Progenitor cell of endocrine pancreas (in vitro differentiated cells): ENCODE data around the gene MPI. TPM values are rescaled to one million over a fixed set of nuclear protein-coding genes. Genes with fewer than 3 reads are reported as not detected.
"Not testable (repeated sequence)": the region's sequence is repeated elsewhere in the genome, so short reads cannot be mapped to it uniquely, and the experiment has no call there.

Experiments
- DNase-seq: peaks from one replicate; pipeline ENCODE4 v3.0.0; 2021; ENCODE audit warnings: low spot score; ENCODE audit not compliant: unreplicated experiment
- H3K27ac Mint-ChIP-seq: 2 replicates; pipeline ENCODE4 v1.8.0; 2021; ENCODE audit warnings: mild to moderate bottlenecking, moderate library complexity, mixed read lengths
- H3K27me3 Mint-ChIP-seq: 2 replicates; pipeline ENCODE4 v1.8.0; 2021; ENCODE audit warnings: mixed read lengths
- H3K36me3 Mint-ChIP-seq: 2 replicates; pipeline ENCODE4 v1.8.0; 2022; ENCODE audit warnings: mixed read lengths; ENCODE audit not compliant: insufficient read depth
- H3K4me1 Mint-ChIP-seq: 2 replicates; pipeline ENCODE4 v1.8.0; 2021; ENCODE audit warnings: low read depth, mixed read lengths
- H3K4me3 Mint-ChIP-seq: 2 replicates; pipeline ENCODE4 v1.8.0; 2021; ENCODE audit warnings: low read depth, mild to moderate bottlenecking, moderate library complexity, mixed read lengths
- H3K9me3 Mint-ChIP-seq: 2 replicates; pipeline ENCODE4 v1.8.0; 2021; ENCODE audit warnings: low read depth, mixed read lengths
- CTCF ChIP-seq: fragments of 200-600 bp; sonication (generic); IDR thresholded peaks from one replicate; pipeline ENCODE4 v1.5.0; 2021; ENCODE audit warnings: antibody characterized with exemption, mild to moderate bottlenecking; ENCODE audit not compliant: unreplicated experiment
- total RNA-seq: library from RNA; stranded (reverse); gene quantifications from 2 replicates; pipeline ENCODE4 v1.2.1, GENCODE V29; 2021

Gene MPI
- total RNA-seq, 1 donor from 2014 or later: 39.6 TPM

- no peak for DNase-seq
- Mint-ChIP-seq H3K9me3 (no peaks in the 10 kb centered on the region), H3K36me3 (peaks cover 29% of the 10 kb centered on the region), H3K4me3 (no peak overlapping the region), H3K4me1 (no peaks in the 10 kb centered on the region), H3K27me3 (no peaks in the 10 kb centered on the region), H3K27ac (no peak overlapping the region)
- no peak for TF ChIP-seq CTCF
Observed at GRCh38 chr15:74917676-74918075, 27.8 kb downstream of the MPI start.

- no peak for DNase-seq
- Mint-ChIP-seq H3K4me3 (no peak overlapping the region), H3K27ac (no peak overlapping the region), H3K4me1 (no peaks in the 10 kb centered on the region), H3K36me3 (peaks cover 33% of the 10 kb centered on the region), H3K9me3 (no peaks in the 10 kb centered on the region), H3K27me3 (no peaks in the 10 kb centered on the region)
- TF ChIP-seq CTCF: no peak
Observed at GRCh38 chr15:74920456-74920855, 30.6 kb downstream of the MPI start.

- Mint-ChIP-seq H3K4me1 (no peaks in the 10 kb centered on the region), H3K36me3 (peaks cover 23% of the 10 kb centered on the region), H3K4me3 (no peak overlapping the region), H3K27ac (no peak overlapping the region), H3K27me3 (no peaks in the 10 kb centered on the region), H3K9me3 (no peaks in the 10 kb centered on the region)
- DNase-seq: no peak
- TF ChIP-seq CTCF: no peak
Observed at GRCh38 chr15:74924525-74924924, 34.7 kb downstream of the MPI start.

- H3K36me3 Mint-ChIP-seq: peaks cover 11% of the 10 kb centered on the region
- H3K4me3 Mint-ChIP-seq: no peak overlapping the region
Observed at GRCh38 chr15:74928771-74929198, 38.9 kb downstream of the MPI start.

GRCh38 chr15:74933573-74933972, 43.7 kb downstream of the MPI start:
- no peaks in the 10 kb centered on the region for H3K9me3 Mint-ChIP-seq
- no peak overlapping the region for H3K4me3 Mint-ChIP-seq
- no peaks in the 10 kb centered on the region for H3K27me3 Mint-ChIP-seq
- peaks cover 14% of the 10 kb centered on the region for H3K4me1 Mint-ChIP-seq
- H3K36me3 Mint-ChIP-seq: peaks cover 8% of the 10 kb centered on the region
- H3K27ac Mint-ChIP-seq: peak overlapping the region; percentile 62
- no peak for TF ChIP-seq CTCF
- DNase-seq: no peak

More at GRCh38 chr15:74928771-74929198, 38.9 kb downstream of the MPI start:
- no peaks in the 10 kb centered on the region for H3K9me3 Mint-ChIP-seq
- H3K27ac Mint-ChIP-seq: no peak overlapping the region
- DNase-seq: no peak
- H3K4me1 Mint-ChIP-seq: peaks cover 5% of the 10 kb centered on the region
- TF ChIP-seq CTCF: no peak
- no peaks in the 10 kb centered on the region for H3K27me3 Mint-ChIP-seq

GRCh38 chr15:74935193-74935592, 45.4 kb downstream of the MPI start:
- H3K9me3 Mint-ChIP-seq, H3K27me3 Mint-ChIP-seq, DNase-seq, H3K27ac Mint-ChIP-seq, H3K36me3 Mint-ChIP-seq: not testable (repeated sequence)
- Mint-ChIP-seq H3K4me3 (peak overlapping the region; percentile 29), H3K4me1 (peaks cover 14% of the 10 kb centered on the region)
